Measurements from ENCODE around the gene ZMIZ1. TPM values are rescaled to one million over a fixed set of nuclear protein-coding genes. Genes with fewer than 3 reads are reported as not detected.

The ZMIZ1 gene
- total RNA-seq, 2 donors from 2014 or later: 27.2 to 42.2 TPM

DNA sequence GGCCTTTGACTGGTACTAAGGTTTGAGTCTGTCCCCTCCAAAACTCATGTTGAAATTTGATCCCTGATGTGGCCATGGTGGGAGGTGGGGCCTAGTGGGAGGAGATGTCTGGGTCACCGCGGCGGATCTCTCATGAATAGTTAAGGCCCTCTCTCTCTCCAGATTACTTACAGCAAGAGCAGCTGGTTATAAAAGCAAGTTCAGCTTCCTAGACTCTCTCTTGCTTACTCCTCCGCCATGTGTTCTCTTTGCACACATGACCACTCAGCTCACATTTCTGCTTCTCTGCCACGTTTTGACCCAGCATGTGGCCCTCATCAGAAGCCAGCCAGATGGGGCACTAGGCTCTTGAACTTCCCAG lies 29.9 kb upstream of the ZMIZ1 start:
- Histone ChIP-seq H3K9me3 (no peaks in the 10 kb centered on the region), H3K27ac (no peak overlapping the region), H3K4me3 (no peak overlapping the region), H3K36me3 (replicated peaks in 1 of 2; ENCODE audit: insufficient read depth in 1 of 2, low read depth in 2 of 2) (no peaks in the 10 kb centered on the region), H3K27me3 (no peaks in the 10 kb centered on the region), H3K4me1 (no peaks in the 10 kb centered on the region)
- WGBS, 2 donors: 71 to 91% methylated on average over 5 of the region's 5 CpGs
- intact Hi-C loops (cut with DNase I): no loop called here
- TF ChIP-seq, protein P1, sequence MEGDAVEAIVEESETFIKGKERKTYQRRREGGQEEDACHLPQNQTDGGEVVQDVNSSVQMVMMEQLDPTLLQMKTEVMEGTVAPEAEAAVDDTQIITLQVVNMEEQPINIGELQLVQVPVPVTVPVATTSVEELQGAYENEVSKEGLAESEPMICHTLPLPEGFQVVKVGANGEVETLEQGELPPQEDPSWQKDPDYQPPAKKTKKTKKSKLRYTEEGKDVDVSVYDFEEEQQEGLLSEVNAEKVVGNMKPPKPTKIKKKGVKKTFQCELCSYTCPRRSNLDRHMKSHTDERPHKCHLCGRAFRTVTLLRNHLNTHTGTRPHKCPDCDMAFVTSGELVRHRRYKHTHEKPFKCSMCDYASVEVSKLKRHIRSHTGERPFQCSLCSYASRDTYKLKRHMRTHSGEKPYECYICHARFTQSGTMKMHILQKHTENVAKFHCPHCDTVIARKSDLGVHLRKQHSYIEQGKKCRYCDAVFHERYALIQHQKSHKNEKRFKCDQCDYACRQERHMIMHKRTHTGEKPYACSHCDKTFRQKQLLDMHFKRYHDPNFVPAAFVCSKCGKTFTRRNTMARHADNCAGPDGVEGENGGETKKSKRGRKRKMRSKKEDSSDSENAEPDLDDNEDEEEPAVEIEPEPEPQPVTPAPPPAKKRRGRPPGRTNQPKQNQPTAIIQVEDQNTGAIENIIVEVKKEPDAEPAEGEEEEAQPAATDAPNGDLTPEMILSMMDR (IDR thresholded peaks at IDR 0.05): no peak
- TF ChIP-seq POLR2A (IDR thresholded peaks at IDR 0.05): no peak
- DNase-seq (no peak), ATAC-seq (no peak)

DNA sequence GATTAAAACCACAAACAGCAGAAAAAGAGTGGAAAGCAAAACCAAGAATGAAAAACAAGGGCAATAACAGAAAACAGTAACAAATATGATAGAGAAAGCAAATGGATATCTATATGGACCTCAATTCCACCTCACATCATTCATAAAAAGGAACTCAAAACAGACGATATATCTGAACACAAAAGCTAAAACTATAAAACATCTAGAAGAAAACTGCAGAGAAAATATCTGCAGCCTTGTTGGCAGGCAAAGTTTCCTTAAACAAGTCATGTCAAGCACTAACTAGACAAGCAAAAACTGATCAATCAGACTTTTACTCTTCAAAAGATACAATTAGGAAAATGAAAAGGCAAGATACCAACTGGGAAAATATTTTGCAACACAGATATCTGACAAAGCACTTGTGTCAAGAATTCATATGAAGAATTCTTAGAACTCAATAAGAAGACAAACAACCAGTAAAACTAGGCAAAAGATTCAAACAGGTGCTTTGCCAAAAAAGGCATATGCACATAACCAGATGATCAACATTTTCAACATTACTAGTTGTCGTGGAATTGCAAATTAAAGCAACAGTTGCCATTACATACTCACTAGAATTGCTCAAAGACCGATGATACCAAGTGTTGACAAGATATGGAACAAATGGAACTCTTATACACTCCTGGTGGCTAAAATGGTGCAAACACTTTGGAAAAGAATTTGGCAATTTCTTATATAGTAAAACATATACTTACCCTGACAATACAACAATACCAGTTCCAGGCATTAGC lies 25.9 kb upstream of the ZMIZ1 start:
- 81 to 86% methylated on average over 3 of the region's 3 CpGs for WGBS, 2 donors

DNA sequence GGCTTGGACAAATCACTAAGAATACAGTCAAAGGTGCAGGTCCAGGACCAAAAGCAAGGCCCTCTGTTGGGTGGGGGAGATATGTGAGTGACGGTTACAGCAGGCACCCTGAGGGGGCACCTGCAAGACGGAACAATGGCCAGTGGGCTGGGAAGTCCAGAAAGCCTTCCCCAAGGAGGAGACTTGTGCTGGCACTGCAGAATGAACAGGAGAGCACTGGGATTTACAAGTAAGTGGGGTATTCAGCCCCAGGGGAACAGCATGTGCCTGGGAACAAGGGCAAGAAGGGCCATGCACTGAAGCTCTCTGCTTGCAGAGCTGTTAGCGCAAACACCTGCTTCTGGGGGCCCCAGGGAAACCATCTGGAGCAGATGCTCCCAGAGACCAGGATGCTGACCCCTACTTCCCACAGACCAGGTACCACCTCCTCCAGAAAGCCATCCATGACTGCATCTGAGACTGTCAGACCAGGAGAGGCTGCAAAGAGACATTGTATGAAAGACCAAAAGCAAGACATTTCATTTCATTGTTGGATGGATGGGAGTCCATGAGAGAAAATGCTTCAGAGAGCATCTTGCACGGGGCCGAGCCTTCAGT lies 24.6 kb upstream of the ZMIZ1 start:
- ATAC-seq (no peak), DNase-seq (no peak)
- Histone ChIP-seq H3K4me1 (peaks cover 29% of the 10 kb centered on the region), H3K36me3 (replicated peaks in 1 of 2; ENCODE audit: insufficient read depth in 1 of 2, low read depth in 2 of 2) (no peaks in the 10 kb centered on the region), H3K9me3 (no peaks in the 10 kb centered on the region), H3K4me3 (no peak overlapping the region), H3K27me3 (no peaks in the 10 kb centered on the region), H3K27ac (no peak overlapping the region)
- WGBS, 2 donors: 92 to 96% methylated on average over 5 of the region's 5 CpGs
- intact Hi-C loops (cut with DNase I): no loop called here
- no peak for TF ChIP-seq POLR2A (IDR thresholded peaks at IDR 0.05)
- TF ChIP-seq, protein P1 (IDR thresholded peaks at IDR 0.05): no peak

More for the DNA sequence above, 25.9 kb upstream of the ZMIZ1 start:
- Histone ChIP-seq H3K36me3 (replicated peaks in 1 of 2; ENCODE audit: insufficient read depth in 1 of 2, low read depth in 2 of 2) (no peaks in the 10 kb centered on the region), H3K27ac (no peak overlapping the region), H3K4me1 (peaks cover 16% of the 10 kb centered on the region), H3K9me3 (no peaks in the 10 kb centered on the region), H3K4me3 (no peak overlapping the region), H3K27me3 (no peaks in the 10 kb centered on the region)
- ATAC-seq (no peak), DNase-seq (no peak)
- intact Hi-C loops (cut with DNase I): no loop called here
- TF ChIP-seq POLR2A (IDR thresholded peaks at IDR 0.05): no peak
- TF ChIP-seq, protein P1 (IDR thresholded peaks at IDR 0.05): no peak

DNA sequence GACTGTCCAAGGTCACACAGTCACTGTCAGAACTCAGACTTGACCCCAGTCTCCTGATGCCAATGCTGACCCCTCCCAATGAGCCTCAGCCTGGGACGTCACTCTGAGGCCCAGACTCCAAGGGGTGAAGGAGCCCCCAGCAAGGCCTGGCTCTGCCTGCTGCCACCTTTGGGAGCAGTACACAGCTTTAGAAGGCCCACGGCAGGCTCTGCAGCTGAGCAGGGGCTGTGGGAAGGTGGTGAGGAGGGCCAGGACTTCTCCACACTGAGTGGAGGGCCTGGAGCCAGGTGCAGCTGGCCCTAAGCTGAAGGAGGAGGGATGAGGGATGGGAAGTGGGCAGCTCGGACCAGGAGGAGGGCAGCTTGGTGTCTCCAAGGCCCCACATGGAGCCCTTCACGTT lies 23.9 kb upstream of the ZMIZ1 start:
- no peak overlapping the region for H3K4me3 ChIP-seq
- H3K4me1 ChIP-seq: peaks cover 31% of the 10 kb centered on the region
- H3K27me3 ChIP-seq: no peaks in the 10 kb centered on the region
- no peak overlapping the region for H3K27ac ChIP-seq
- H3K36me3 ChIP-seq (replicated peaks in 1 of 2; ENCODE audit: insufficient read depth in 1 of 2, low read depth in 2 of 2): no peaks in the 10 kb centered on the region
- TF ChIP-seq, protein P1 (IDR thresholded peaks at IDR 0.05): no peak
- TF ChIP-seq POLR2A (IDR thresholded peaks at IDR 0.05): no peak
- intact Hi-C loops (cut with DNase I): no loop called here
- no peak for ATAC-seq
- H3K9me3 ChIP-seq: no peaks in the 10 kb centered on the region
- peak in 1 of 4 donors; percentile 11 for DNase-seq
- 79 to 88% methylated on average over 2 to 4 of the region's 4 CpGs for WGBS, 2 donors

All from body of pancreas (tissue), 4 donors.